Measurements from ENCODE around the gene RAB6B.

DNA sequence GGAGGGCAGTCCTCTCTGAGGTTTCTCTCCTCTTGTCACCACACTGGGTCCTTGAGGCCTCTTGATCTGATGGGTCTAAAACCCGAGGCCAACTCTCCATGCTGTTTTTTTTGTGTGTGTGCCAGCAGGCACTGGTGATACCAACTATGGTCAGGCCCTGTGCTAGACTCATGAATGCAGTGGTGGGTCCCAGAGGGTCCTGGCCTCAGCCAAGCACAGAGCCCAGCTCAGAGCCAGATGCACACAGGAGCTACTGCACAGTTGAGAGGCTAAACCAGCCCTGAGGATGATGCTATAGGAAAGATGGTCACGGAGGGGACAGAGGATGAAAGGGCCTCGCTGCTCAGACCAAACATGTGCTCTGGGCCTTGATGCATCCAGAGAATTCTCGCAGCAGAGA, 33.5 kb downstream of the RAB6B start:
- TF ChIP-seq, protein P1, sequence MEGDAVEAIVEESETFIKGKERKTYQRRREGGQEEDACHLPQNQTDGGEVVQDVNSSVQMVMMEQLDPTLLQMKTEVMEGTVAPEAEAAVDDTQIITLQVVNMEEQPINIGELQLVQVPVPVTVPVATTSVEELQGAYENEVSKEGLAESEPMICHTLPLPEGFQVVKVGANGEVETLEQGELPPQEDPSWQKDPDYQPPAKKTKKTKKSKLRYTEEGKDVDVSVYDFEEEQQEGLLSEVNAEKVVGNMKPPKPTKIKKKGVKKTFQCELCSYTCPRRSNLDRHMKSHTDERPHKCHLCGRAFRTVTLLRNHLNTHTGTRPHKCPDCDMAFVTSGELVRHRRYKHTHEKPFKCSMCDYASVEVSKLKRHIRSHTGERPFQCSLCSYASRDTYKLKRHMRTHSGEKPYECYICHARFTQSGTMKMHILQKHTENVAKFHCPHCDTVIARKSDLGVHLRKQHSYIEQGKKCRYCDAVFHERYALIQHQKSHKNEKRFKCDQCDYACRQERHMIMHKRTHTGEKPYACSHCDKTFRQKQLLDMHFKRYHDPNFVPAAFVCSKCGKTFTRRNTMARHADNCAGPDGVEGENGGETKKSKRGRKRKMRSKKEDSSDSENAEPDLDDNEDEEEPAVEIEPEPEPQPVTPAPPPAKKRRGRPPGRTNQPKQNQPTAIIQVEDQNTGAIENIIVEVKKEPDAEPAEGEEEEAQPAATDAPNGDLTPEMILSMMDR (IDR thresholded peaks at IDR 0.05), result no peak
- TF ChIP-seq POLR2A (IDR thresholded peaks at IDR 0.05), result no peak
